K562 (cell line): ENCODE results near the gene IGIP. TPM values are rescaled to one million over a fixed set of nuclear protein-coding genes. Genes with fewer than 3 reads are reported as not detected.

Experiments
- ATAC-seq: fragments of 200-7000 bp; cut with Tn5 transposase; 3 replicates; pipeline ENCODE4 v1.9.1; 2020; ENCODE audit warnings: moderate library complexity
- BruUV-seq: library from RNA; stranded (reverse); fragments of 400-500 nt; replicated peaks from 2 replicates; lab custom pipeline; 2021; lab: Mats Ljungman, UMichigan
- CTCF ChIA-PET: fragments of 300-600 bp; formaldehyde crosslinking; extraction: SDS; loops from one replicate; lab custom pipeline; 2021; ENCODE audit warnings: low intra/inter-chr PET ratio; lab: Yijun Ruan, JAX
- POLR2A ChIA-PET: fragments of 300-600, 350-650 bp; sonication (Branson Sonifier 250); formaldehyde crosslinking; extraction: SDS; loops from one replicate; lab custom pipeline; 2021; ENCODE audit warnings: antibody characterized with exemption, inconsistent platforms; lab: Yijun Ruan, JAX
- DNase-seq, 4 experiments: peaks; one replicate each; pipeline versions ENCODE4 v3.0.0 to v3.0.0-alpha.2; 2011 to 2018; ENCODE audit warnings: low spot score in 3 of 4, mixed read lengths in 3 of 4; ENCODE audit errors: extremely low read depth in 1 of 4
- FAIRE-seq: peaks from 2 replicates; lab custom pipeline; 2011; peaks lifted over from hg19 to GRCh38; lab: Jason Lieb, UNC
- H2AFZ ChIP-seq: 2 replicates; pipeline ENCODE4 v1.6.0; 2011; ENCODE audit warnings: low read depth, low read length, control low read depth, inconsistent platforms
- H3K27ac ChIP-seq: fragments of 200-600 bp; 3 replicates; pipeline ENCODE4 v1.8.0; 2011; ENCODE audit warnings: low read depth, mild to moderate bottlenecking, control low read depth, inconsistent platforms, low read length, moderate library complexity, mixed read lengths; ENCODE audit errors: extremely low read depth
- H3K27me3 ChIP-seq, 2 experiments: fragments of 300-600 bp in 1 of 2; 2 replicates in 1 of 2; 3 replicates in 1 of 2; pipeline versions ENCODE4 v1.6.0 to v1.8.0; 2011; ENCODE audit warnings: inconsistent platforms in 2 of 2, low read length in 2 of 2, mild to moderate bottlenecking in 1 of 2, mixed read lengths in 1 of 2, moderate library complexity in 1 of 2; ENCODE audit not compliant: control insufficient read depth in 2 of 2, insufficient read depth in 2 of 2
- H3K36me3 ChIP-seq: fragments of 300-600 bp; 3 replicates; pipeline ENCODE4 v1.8.0; 2011; ENCODE audit warnings: mild to moderate bottlenecking, low read length, inconsistent platforms; ENCODE audit not compliant: control insufficient read depth, insufficient read depth
- H3K4me1 ChIP-seq, 2 experiments: fragments of 200-600 bp in 1 of 2; replicated peaks in 1 of 2; 2 replicates in 1 of 2; 3 replicates in 1 of 2; pipeline versions ENCODE4 v1.5.1 to v1.8.0; 2011; ENCODE audit warnings: inconsistent platforms in 2 of 2, low read length in 2 of 2, mild to moderate bottlenecking in 1 of 2, mixed read lengths in 1 of 2, moderate library complexity in 1 of 2; ENCODE audit not compliant: control insufficient read depth in 2 of 2, insufficient read depth in 2 of 2
- H3K4me2 ChIP-seq: 2 replicates; pipeline ENCODE4 v1.6.1; 2011; ENCODE audit warnings: low read length, control low read depth, inconsistent platforms, mixed read lengths; ENCODE audit not compliant: insufficient read depth
- H3K4me3 ChIP-seq: fragments of 200-600 bp; sonication (generic), shearing (Covaris generic); 2 replicates; pipeline ENCODE4 v1.5.1; 2016; ENCODE audit warnings: control low read depth, inconsistent platforms
- H3K79me2 ChIP-seq: fragments of 200-600 bp; 3 replicates; pipeline ENCODE4 v1.8.0; 2011; ENCODE audit warnings: low read length, inconsistent platforms; ENCODE audit not compliant: control insufficient read depth, insufficient read depth
- H3K9ac ChIP-seq, 2 experiments: 2 replicates each; pipeline versions ENCODE4 v1.6.0 to v1.6.1; 2011; ENCODE audit warnings: low read depth in 2 of 2, low read length in 2 of 2, control low read depth in 1 of 2, inconsistent platforms in 1 of 2, mild to moderate bottlenecking in 1 of 2, mixed read lengths in 1 of 2; ENCODE audit not compliant: insufficient read depth in 1 of 2
- H3K9me1 ChIP-seq: one replicate; pipeline ENCODE4 v1.6.0; 2011; ENCODE audit warnings: inconsistent platforms, mild to moderate bottlenecking, low read length, moderate library complexity; ENCODE audit not compliant: control insufficient read depth, insufficient read depth
- H3K9me3 ChIP-seq: replicated peaks from 2 replicates; pipeline ENCODE4 v1.5.1; 2011; ENCODE audit warnings: low read depth, low read length, inconsistent platforms; ENCODE audit not compliant: control insufficient read depth, insufficient read depth
- H4K20me1 ChIP-seq: replicated peaks from 2 replicates; pipeline ENCODE4 v1.6.1; 2011; ENCODE audit warnings: low read length, inconsistent platforms, mixed read lengths; ENCODE audit not compliant: control insufficient read depth, insufficient read depth
- KDM1A ChIP-seq, 2 experiments: fragments of 450-650 bp; IDR thresholded peaks; 2 replicates each; pipeline ENCODE4 v1.6.1; 2016; ENCODE audit warnings: mild to moderate bottlenecking in 2 of 2
- MEIS2 ChIP-seq: fragments of 450-650 bp; IDR thresholded peaks from 2 replicates; pipeline ENCODE4 v1.6.1; 2014; ENCODE audit warnings: mild to moderate bottlenecking; ENCODE audit not compliant: partially characterized antibody
- RCOR1 ChIP-seq, 2 experiments: IDR thresholded peaks; 2 replicates each; pipeline ENCODE4 v1.6.1; 2012; ENCODE audit warnings: low read depth in 2 of 2, low read length in 2 of 2, borderline replicate concordance in 1 of 2, improper control_type of control experiment in 1 of 2
- REST ChIP-seq, 2 experiments: fragments of 450-650 bp; formaldehyde crosslinking in 1 of 2; IDR thresholded peaks; 2 replicates each; pipeline versions ENCODE4 v1.4.0 to v1.6.1; 2014 to 2020; ENCODE audit warnings: mild to moderate bottlenecking in 2 of 2, borderline replicate concordance in 1 of 2, low read depth in 1 of 2
- SLC30A9 ChIP-seq: fragments of 250-450 bp; sonication (Bioruptor Pico); IDR thresholded peaks from 2 replicates; pipeline ENCODE4 v1.8.0; 2022; ENCODE audit warnings: mild to moderate bottlenecking, moderate library complexity
- WGBS: fragments of 100-300 bp; shearing (Covaris generic); methylation state at CpG from one replicate; pipeline ENCODE4 v1.1.6; 2016; ENCODE audit warnings: low coverage, mixed read lengths; ENCODE audit not compliant: insufficient coverage; ENCODE audit errors: missing lambda C conversion rate; 5-methylcytosine and 5-hydroxymethylcytosine counted together
- in situ Hi-C: fragments of 300-500 bp; cut with MboI; formaldehyde crosslinking; loops from 4 replicates; pipeline ENCODE4 v1.15.0; 2018; ENCODE audit warnings: inconsistent platforms, mixed read lengths
- intact Hi-C: fragments of 100-400 bp; cut with micrococcal nuclease; formaldehyde crosslinking; loops from 2 replicates; pipeline ENCODE4 v1.14.2; 2022
- polyA plus RNA-seq, 8 experiments: library from polyadenylated mRNA; depleted of rRNA in 4 of 8; stranded (reverse) in 5 of 8; unstranded in 3 of 8; fragments of >200 nt; fragmentation: Nextera tagmentation in 2 of 8; fragmentation: Illumina TruSeq in 1 of 8; extraction: Ambion mirVana in 2 of 8; extraction: Trizol in 1 of 8; gene quantifications; 2 replicates each; pipeline versions ENCODE4 v1.2.1 to v1.2.3, GENCODE V29; 2011 to 2014; ENCODE audit warnings: inconsistent platforms in 1 of 8, missing spikeins in 1 of 8
- total RNA-seq, 7 experiments: library from RNA; depleted of rRNA in 6 of 7; stranded (reverse); fragments of >200 nt in 6 of 7; fragmentation: Illumina TruSeq in 2 of 7; extraction: Trizol in 2 of 7; gene quantifications; 2 replicates each; pipeline versions ENCODE4 v1.2.1 to v1.2.3, GENCODE V29; 2011 to 2021; ENCODE audit warnings: low replicate concordance in 1 of 7

IGIP gene
- total and polyA plus RNA-seq, 9 of the 15 experiments (the other 6 are each of a cell fraction or from before 2014, with no cell fraction given) = 0.52 to 1.6 (median 1.2) TPM

GRCh38 chr5:140076788-140077187, 48.9 kb upstream of the IGIP start:
- DNase-seq (no peak), ATAC-seq (no peak), FAIRE-seq (no peak)
- Histone ChIP-seq H3K9ac (no peak overlapping the region), H3K4me1 (no peaks in the 10 kb centered on the region), H3K9me1 (no peaks in the 10 kb centered on the region), H3K79me2 (no peaks in the 10 kb centered on the region), H3K27me3 (no peaks in the 10 kb centered on the region), H3K4me3 (no peak overlapping the region), H3K4me2 (no peak overlapping the region), H3K36me3 (no peaks in the 10 kb centered on the region), H2AFZ (no peak overlapping the region), H4K20me1 (no peaks in the 10 kb centered on the region), H3K27ac (no peak overlapping the region), H3K9me3 (no peaks in the 10 kb centered on the region)
- POLR2A ChIA-PET = interaction anchor here (1.1 to 1.5 kb wide), 3 partner anchors 31 to 67 kb away, joined by 3 to 4 read pairs (median 3); no protein-coding TSS in a partner anchor
- in situ Hi-C loops = no loop called here
- no peak for TF ChIP-seq SLC30A9 (CRISPR knock-in tag)
- peak; percentile 48 for TF ChIP-seq REST (IDR thresholded peaks at IDR 0.05; ENCODE audit: borderline replicate concordance)
- TF ChIP-seq REST (CRISPR knock-in tag; IDR thresholded peaks at IDR 0.05; ENCODE audit: low read depth) = no peak
- TF ChIP-seq MEIS2 = no peak
- TF ChIP-seq RCOR1 (IDR thresholded peaks at IDR 0.05; ENCODE audit: borderline replicate concordance in 1 of 2, low read depth in 2 of 2, low read length in 2 of 2) = peak in 1 of 2 experiments; percentile 56; a peak in 1 of 4 replicates
- peak; percentile 78 to 81 for TF ChIP-seq KDM1A (IDR thresholded peaks at IDR 0.05)
- CTCF ChIA-PET = interaction anchor here (0.7 to 5.3 kb wide), 4 partner anchors 23 to 80 kb away, joined by 3 to 73 read pairs (median 32); no protein-coding TSS in a partner anchor
- BruUV-seq = no TSS peak
- intact Hi-C loops = no loop called here
- 4% methylated on average over 2 of the region's 2 CpGs for WGBS
